DMS 273 treated with DMSO at 0.1 percent for 48 hours (cell line): Measurements from ENCODE around the gene E2F3.

Experiments used
- DNase-seq: peaks from one replicate; lab custom pipeline; 2025; lab: John Stamatoyannopoulos, UW

E2F3 gene

DNA sequence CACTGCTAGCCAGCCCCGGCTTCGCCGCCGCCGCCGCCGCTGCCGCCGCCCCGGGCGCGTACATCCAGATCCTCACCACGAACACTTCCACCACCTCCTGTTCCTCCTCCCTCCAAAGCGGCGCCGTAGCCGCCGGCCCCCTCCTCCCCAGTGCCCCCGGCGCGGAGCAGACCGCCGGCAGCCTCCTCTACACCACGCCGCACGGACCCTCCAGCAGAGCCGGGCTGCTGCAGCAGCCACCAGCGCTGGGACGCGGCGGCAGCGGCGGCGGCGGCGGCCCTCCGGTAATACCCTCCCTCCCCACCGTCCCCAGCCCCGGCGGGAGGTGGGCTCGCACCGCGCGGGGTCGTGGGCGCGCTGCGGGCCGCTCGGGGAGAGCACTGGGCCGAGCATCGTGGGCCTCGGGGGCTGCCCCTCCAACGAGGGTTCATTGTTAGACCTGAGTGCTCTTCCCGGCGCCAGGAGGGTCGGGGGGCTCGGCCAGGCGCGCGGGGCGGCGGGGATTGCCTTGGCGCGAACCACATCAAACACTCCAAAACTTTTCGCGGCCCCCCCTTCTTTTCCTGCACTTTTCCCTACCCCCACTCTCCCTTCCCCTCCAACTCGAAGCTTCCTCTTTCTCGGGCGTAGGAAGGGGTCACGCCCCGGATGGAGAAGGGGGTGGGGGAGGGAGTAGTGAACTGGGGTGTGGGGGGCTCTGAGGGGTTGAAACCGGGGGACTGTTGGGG, 827 bp downstream of the E2F3 start:
- peak; percentile 19 for DNase-seq

DNA sequence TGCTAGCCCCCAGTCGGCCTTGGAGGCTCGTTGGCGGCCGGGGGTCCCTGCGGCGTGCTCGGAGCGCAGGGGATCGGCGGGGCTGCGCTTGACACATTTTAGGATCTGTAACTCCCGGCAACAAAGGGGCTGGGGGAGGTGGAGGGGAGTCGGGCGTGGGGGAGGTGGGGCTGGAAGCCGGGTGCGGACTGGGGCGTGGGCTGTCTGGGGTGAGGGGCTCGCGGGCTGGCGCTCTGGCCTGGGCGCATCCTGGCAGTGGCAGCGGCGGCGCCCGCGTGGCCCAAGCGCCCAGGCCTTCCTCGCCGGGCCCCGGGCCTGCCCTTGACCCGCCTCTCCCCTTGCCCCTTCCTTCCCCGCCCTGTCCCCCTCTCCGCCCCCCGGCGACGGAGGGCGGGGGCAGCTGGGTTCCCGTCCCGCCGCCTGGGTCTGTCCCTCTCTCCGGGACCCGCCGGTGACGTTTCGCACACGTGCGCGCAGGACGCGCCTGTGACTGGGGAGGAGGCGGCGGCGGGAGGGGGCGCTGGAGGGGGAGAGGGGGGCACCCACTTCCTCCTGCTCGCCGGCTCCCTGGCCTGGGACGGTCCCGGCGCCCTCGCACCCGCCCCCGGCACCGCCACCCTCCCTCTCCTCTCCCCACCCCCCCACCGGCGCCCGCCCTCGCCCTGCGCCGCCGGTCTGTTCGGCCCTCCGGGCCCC, 1.5 kb downstream of the E2F3 start:
- DNase-seq = peak; percentile 80

DNA sequence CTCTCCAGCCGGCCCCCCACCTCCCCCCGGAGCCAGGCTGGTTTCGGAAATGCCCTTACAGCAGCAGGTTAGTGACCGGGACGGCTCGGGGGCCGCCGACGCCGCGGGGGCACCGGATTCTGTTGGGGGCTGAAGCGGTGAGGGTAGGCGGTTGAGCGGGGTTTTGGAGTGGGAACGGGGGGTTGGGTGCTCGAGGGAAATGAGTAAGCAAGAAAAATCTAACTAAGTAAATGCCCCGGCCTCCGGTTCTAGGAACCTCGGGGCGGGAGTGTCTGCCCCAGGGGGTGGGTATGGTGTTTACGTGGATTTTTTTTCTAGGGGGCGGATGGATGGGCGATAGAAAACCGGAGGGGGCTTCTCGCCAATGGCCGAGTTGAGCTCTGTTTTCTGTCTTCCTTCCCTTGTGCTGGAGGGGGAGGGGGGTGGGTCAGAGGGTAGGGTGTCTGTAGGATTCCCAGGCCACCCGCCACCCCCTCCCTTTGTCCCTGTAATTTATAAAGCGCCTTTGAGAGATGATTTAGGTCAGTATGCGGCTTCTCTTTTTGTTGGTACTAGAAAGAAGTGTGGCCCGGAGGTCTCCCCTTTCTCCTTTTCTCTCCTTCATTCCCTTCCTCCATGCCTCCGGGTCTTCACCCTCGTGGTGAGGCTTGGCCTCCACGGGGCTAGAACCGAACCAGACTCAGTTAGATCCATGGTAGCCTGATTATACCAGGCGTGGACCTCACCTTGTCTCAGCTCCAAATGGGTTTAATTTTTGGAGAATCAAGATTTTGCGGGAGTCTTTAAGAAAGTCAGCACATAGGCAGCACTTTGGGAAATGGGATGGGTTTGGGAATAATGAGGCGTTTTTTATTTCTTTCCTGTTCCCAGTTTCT, 2.3 kb downstream of the E2F3 start:
- DNase-seq = no peak

DNA sequence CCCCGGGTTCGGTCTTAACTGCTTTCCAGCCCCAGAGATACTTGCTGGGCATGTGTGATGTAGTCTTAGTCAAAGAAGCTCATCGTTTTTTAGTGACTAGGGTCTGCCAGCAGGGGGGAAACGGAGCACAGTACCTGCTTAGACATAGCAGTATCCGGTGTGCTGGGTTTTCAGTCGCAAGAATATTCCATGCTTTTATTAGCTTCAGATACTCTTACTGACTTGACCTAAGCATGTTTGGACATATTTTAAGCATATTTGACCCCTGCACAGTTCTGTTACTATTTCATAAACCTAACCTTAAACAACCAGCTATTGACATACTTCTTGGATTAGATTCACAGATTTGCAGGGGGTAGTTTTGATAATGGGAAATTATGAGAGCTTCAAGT, 3.0 kb downstream of the E2F3 start:
- peak; percentile 69 for DNase-seq

DNA sequence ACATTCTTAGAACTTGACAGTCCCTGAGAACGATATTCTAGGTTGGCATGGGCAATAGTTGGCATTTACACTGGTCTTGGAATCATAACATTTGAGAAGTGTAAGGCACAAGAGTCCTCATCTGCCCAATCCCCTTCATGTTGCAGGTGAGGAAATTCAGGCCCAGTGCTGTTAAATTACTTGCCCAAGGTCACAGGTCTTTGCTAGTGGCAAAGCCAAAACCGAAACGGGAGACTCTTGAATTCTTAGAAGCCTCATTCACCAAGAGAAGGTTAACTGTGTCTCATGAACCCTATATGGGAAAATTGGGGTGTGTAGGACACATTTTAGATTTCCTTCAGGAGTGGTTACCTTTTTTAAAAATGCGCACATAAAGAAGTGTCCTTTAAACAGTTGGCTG, 7.2 kb downstream of the E2F3 start:
- DNase-seq = no peak

DNA sequence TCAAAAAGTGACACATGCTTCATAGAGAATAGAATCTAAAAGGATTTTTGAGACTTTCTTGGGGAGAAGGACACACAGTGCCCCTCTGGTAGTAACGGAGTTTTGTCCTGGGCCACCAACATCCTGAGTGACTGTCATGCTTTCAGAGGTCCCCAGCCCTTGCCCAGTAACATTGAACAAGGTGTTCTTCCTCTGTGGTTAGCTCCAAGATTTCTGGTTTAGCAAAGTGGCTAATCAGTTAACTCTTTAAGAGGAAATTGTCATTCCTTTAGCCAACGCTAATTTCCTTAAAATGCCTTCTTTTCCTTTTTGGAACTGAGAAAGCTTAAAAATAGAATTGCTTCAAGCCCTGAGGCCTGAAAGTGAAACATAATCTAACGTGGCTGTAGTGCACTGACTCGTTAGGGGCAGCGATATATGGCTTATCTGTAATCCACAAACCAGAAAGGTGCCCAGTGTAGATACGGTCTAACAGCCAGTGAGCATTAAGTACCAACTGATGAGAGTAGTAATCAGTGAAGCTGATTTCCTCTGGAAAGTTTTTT, 7.8 kb downstream of the E2F3 start:
- DNase-seq = no peak

DNA sequence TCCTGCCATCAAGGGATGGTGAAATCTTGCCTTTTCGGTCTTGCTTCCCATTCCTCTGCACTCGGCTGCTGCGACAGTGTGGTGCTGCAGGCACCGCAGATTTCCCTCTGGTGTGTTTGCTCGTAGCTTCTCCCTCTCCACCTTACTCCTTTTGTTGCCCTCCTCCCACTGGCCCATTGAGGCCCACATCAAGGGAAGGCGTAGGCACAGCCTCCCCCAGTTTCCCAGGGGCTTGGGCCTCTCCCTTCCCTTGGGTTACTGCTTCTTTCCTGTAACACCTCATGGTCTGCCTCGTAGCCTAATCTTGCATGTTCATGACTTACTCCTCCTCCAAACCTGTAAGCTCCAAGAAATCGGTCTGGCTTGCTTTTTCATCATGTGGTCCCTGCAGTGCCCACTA, 9.9 kb downstream of the E2F3 start:
- no peak for DNase-seq

DNA sequence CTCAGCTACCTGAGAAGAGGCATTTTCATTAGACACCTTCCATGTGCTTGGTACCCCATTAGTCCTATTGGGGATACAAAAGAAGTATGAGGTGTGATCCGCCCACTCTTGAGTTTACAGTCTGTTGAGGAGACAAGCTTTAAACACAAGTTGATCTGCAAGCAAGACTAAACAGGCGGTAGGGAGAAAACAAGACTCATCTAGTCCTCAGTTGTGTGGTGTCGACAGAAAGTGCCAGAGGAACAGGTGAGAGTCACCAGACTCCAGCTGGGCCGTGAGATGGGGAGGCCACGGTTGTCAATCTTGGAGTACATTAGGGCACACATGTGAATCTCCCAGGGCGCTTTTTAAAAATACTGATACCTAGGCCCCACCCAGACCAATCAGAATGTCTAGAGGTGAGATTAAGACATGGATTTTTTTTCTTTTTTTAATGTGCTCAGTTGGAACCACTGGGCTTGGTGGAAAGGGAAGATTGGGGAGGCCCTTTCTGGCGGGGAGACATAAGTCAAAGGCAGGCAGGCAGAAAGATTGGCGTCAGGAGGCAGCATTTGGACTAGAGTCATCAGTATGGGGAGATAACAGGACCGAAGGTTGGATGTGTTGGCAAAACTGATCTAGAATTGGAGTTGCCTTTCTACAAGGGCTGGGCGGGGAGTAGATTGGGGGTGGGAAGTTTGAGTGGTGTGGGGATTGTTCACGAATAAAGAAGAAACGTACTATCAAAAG, 10.4 kb downstream of the E2F3 start:
- DNase-seq = no peak

DNA sequence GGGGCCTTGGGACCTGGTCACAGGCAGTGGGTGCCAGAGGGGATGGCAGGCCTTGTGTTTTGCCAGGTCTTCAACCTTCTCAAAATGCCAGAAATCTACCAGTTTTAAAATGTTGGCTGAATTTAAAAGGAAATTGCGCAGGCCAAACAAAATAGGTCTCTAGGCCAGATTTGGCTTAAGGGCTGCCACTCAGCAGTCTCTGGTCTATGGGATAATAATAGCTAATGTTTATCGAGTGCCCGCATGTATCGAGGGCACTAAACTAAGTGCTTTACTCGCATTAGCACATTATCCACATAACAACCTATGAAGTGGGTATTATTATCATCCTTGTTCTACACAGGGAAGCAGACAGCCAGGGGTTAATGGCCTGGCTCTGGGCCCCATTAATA, 11.0 kb downstream of the E2F3 start:
- no peak for DNase-seq

DNA sequence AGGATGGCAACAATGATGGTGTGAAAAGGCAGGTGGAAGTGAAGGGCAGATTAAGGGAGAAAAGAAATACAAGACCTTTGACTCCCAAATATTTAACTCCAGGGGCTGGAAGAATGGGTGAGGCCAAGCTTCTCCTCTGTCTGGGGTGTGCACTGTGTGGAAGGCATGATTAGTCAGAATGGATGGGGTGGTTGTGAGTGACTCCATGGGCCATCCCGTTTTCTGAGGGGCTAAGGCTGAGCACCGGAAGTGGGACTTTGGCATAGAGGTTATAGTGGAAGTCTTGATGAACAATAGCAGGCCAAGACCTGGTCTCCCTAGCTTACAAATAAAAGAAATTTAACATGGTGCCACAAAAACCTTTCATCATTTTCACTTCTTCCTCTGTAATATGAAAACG, 12.1 kb downstream of the E2F3 start:
- DNase-seq = no peak

DNA sequence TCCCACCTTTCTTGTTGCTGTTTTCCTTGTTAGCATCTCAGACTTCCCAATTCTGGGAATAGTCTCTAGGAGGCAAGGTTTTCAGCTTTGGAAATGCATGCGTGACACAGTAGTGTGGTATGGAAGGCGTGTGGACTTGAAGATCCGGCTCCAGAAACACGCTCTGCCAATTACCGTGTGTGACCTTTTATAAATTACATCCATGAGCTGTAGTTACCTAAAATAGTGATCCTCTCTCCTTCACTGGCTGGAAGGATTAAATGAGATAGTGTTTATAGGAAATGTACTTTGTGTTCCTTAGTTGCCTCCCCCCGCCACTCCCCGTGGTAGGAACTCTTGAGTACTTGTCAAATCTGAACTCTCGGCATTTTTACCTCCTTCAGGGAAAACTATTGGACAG, 13.0 kb downstream of the E2F3 start:
- no peak for DNase-seq

DNA sequence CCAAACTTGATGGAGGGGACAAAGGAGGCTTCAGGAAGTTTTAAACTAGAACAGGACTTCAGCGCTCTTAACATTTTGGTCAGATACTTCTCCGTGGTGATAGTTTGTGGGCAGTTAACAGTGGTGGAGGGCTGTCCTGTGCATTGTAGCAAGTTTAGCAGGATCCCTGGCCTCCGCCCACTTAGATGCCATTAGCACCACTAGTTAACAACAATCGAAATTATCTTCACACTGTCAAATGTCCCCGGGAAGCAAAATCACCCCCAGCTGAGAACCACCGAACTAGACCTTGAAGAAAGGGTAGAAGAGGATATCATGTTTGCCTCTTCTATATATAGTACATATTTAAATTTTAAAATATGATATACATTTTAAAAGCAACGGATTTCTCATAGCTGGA, 13.6 kb downstream of the E2F3 start:
- no peak for DNase-seq

DNA sequence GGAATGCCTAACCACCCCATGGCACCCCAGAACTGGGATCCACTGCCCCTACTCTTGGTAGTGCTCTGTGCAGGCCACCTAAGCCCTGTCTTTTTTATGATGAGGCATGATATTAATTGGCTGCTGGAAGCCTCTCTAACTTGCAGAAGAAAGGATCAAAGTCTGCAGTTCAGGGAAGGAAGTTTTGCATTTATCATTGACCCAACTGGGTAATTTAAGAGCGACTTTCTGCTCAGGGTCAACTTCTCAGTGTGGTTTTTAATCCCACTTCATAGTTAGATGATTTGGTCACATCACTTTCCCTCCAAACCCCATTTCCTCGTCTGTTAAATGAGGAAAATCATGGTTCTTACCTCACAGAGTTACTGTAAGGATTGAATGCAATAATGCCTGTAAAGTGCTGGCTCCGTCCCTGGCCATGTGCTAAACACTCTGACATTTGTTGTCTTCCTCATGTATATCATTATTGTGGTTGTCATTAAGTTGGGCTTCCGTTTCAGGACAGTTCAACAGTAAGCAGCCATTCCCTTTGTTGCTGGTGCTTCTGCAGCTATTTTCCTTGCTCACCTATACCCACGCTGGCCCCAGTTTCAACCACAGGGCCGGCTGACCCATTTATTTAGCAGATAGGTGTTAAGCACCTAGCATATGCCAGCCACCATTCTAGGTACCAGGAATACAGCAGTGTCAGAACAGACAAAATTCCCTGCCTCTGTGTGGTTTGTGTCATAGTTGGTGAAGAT, 14.2 kb downstream of the E2F3 start:
- no peak for DNase-seq

DNA sequence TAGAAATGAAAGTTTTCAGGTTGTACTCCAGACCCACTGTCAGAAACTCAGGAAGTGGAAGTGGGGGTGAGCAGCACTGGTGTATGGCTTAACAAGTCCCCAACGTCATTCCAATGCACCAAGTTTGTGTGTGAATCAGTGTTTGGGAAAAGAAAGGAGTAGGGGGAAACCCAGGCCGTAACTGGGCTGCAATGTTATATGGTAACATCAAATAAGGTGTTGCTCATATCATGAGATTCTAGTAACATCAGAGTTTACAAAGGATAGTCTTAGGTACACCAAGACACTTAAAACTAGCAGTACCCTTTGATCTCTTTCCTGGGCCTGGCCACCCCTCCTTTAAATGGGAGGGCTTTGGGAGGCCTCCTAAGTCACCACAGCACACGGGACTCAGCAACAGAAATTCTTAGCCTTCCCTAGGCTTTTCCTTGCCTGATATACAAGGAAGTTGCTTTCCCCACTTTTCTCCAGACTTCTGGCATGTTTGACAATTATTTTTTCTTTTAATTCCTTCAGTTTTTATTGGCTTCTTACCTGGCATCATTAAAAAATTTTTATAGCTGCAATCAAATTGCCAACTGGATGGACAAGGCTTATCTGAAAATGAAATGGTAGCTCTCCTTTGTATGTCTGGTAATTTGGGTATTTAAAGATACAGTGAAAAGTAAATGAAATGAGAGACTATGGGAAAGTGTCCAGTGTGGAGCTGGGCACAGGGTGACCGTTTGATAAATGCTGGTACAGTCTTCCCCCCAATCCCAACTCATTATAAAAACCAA, 15.1 kb downstream of the E2F3 start:
- DNase-seq = no peak

DNA sequence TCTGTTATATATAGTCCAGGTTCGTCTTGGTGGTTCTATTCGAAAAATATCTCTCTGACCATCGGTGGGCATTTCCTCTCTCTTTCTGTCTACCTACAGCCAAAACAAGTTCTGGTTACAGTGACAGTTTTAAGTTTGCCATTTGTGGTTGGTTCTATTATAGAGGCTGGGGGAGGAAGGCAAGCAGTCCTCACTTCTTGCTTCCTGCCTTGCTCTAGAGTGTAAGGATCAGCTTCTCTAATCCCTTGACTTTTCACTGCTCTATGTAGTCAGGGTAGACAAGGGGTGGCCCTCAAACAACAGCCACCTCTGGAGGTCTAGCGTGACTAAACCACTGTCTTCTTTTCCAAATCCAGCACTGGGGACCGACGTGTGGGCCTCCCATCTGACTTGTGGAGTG, 16.1 kb downstream of the E2F3 start:
- DNase-seq = no peak

DNA sequence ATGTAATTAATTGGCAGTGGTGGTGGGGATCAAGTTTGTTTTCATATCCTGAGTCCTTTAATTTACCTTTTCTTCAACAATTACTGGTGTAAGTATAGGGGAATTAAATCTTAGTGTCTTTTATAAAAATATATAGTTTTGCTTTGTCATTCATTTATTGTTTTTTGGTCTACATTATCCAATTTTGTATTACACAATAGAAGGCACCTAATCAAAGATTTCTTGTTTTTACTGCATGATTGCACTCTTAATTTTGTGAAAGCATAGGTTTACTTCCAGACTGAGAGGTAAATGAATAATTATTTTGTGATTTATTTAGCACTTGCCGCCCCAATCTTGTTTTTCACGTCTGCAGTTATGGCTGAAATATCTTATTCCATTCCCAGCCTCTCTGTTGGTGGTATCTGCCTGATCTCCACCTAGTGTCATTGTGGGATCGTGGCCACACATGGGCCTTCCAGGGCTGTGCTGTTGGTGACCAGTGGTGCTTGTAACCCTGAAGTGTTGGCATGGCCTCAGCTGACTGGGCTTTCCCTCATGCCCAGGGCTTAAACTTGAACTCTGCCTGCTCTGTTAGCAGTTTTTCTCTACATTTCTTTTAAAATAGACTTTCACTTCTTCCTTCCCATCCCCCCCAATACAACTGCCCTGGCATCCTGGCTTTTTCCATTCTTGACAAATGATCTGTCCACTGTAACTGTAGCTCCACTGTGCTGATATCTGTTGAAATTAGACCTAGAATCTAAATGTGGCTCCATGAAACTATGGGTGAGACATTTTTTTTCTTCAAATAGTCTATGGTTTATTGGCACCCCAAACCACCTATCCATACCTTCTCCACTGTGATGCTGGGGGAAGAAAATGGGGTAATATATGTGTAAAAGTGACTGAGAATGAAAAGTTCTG, 24.8 kb downstream of the E2F3 start:
- no peak for DNase-seq

DNA sequence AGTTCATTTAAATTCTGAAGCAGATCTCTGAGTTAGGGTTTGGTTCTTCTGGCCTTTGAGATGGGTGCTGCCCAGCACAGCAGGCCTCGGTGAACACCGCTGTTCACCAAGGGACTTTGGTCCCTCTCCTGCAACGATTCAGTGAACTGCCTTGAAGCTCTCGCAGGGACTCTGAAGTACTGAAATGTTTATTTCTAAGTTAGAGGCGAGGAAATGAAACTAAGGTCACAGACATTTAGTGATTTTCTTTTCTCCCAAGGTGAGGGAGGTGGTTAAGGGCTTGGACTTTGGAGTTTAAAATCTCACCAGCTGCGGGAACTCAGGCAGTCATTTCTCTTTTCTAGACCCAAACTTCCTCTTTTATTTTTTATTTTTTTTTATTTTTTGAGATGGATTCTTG, 26.2 kb downstream of the E2F3 start:
- DNase-seq = no peak

DNA sequence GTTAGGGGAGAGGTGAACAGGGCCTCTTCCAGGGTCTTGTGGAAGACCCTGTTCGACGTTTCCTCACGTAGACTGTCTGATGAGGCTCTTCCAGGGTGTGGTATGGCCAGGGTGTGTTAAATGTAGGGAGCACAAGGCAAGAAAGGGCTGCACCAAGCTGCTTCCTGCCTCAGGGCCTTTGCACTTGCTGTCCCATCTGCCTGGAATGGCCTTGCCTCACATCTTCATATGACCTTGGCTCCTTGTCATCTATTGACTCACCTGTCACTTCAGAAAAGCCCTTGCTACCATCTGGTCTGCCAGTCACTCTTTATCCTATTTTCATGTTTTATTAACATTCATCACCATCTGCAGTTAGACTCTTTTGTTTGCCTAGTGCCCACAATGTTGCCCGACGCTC, 31.0 kb downstream of the E2F3 start:
- DNase-seq = peak; percentile 41

DNA sequence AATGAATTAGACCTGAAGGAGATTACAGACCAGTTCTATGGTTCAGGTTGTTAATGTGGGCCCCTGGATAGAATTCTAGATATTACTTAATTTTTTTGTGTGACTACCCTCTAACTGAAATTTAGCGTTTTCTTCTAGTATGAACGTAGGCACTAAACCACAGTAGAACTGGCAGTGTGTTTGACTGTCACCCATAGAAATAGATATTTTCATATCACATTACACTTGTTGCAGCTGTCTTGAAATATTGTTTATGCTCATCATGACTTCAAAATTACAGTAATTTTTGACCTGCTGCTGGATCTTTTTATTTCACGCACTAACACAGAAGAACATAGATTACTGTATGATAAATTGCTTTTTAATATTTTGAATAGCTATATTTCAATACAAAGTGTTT, 31.6 kb downstream of the E2F3 start:
- DNase-seq = no peak
